Stimulated activated naive CD8-positive, alpha-beta T cell treated with anti-CD3 and anti-CD28 coated beads, Interleukin-15, amount 100 ng/mL, for 72 hours (primary cell): ENCODE measurements around the gene SIX2.
"Not testable (repeated sequence)": the region's sequence is repeated elsewhere in the genome, so short reads cannot be mapped to it uniquely, and the experiment has no call there.

Experiments used
- ATAC-seq: fragments of 150-1000 bp; cut with Tn5 transposase; 2 replicates; pipeline ENCODE4 v1.10.0; 2021; ENCODE audit warnings: mild to moderate bottlenecking, moderate library complexity
- DNase-seq, 2 donors: peaks; one replicate each; pipeline ENCODE4 v3.0.0; 2021 to 2022
- H3K27ac Mint-ChIP-seq, 2 donors: one replicate each; pipeline ENCODE4 v1.8.0; 2022; ENCODE audit warnings: mild to moderate bottlenecking in 2 of 2, mixed read lengths in 2 of 2, moderate library complexity in 2 of 2
- H3K27me3 Mint-ChIP-seq: one replicate; pipeline ENCODE4 v1.8.0; 2022; ENCODE audit warnings: mixed read lengths
- H3K4me1 Mint-ChIP-seq: one replicate; pipeline ENCODE4 v1.8.0; 2022; ENCODE audit warnings: mild to moderate bottlenecking, mixed read lengths
- H3K4me3 Mint-ChIP-seq, 2 donors: one replicate each; pipeline ENCODE4 v1.8.0; 2022; ENCODE audit warnings: mild to moderate bottlenecking in 2 of 2, mixed read lengths in 2 of 2, moderate library complexity in 1 of 2
- H3K9me3 Mint-ChIP-seq, 2 donors: one replicate each; pipeline ENCODE4 v1.8.0; 2022; ENCODE audit warnings: mixed read lengths in 2 of 2

Gene SIX2

GRCh38 chr2:45009303-45009927 is at the start of gene SIX2:
SIX2 (minus strand) TSS chr2:45009452; CDS start chr2:45009110, 342 bp downstream.
- Mint-ChIP-seq H3K4me1 (peaks cover 64% of the 10 kb centered on the region), H3K4me3 (peak within 1 kb of the TSS; percentile 89 to 90), H3K27me3 (peaks cover 98% of the 10 kb centered on the region), H3K9me3 (no peaks in the 10 kb centered on the region), H3K27ac (peak within 1 kb of the TSS in 1 of 2 donors; percentile 76)
- ATAC-seq (peak; percentile 27), DNase-seq (peak in 1 of 2 donors; percentile 24)

- Mint-ChIP-seq H3K4me3 (no peak overlapping the region), H3K9me3 (no peaks in the 10 kb centered on the region), H3K27me3 (peaks cover 7% of the 10 kb centered on the region), H3K4me1 (no peaks in the 10 kb centered on the region), H3K27ac (no peak overlapping the region)
- no peak for ATAC-seq
- no peak for DNase-seq
These were observed 45.9 kb upstream of the SIX2 start for GRCh38 chr2:45055162-45055605.

GRCh38 chr2:45053966-45054365 is 44.7 kb upstream of the SIX2 start:
- ATAC-seq: no peak
- no peak overlapping the region for H3K27ac Mint-ChIP-seq
- no peak for DNase-seq
- H3K4me3 Mint-ChIP-seq: no peak overlapping the region
- peaks cover 9% of the 10 kb centered on the region for H3K27me3 Mint-ChIP-seq
- H3K9me3 Mint-ChIP-seq: no peaks in the 10 kb centered on the region
- H3K4me1 Mint-ChIP-seq: no peaks in the 10 kb centered on the region

GRCh38 chr2:45052388-45052928 is 43.2 kb upstream of the SIX2 start:
- no peak overlapping the region for H3K4me3 Mint-ChIP-seq
- DNase-seq (no peak), ATAC-seq (no peak)
- H3K27me3 Mint-ChIP-seq: peaks cover 14% of the 10 kb centered on the region
- no peaks in the 10 kb centered on the region for H3K9me3 Mint-ChIP-seq
- H3K27ac Mint-ChIP-seq: no peak overlapping the region
- H3K4me1 Mint-ChIP-seq: no peaks in the 10 kb centered on the region

- Mint-ChIP-seq H3K9me3 (no peaks in the 10 kb centered on the region), H3K4me3 (no peak overlapping the region), H3K27me3 (peaks cover 20% of the 10 kb centered on the region), H3K4me1 (no peaks in the 10 kb centered on the region), H3K27ac (no peak overlapping the region)
- DNase-seq: no peak
- no peak for ATAC-seq
These were observed 40.5 kb upstream of the SIX2 start for GRCh38 chr2:45049569-45050336.

GRCh38 chr2:45047301-45047700 is 38.0 kb upstream of the SIX2 start:
- Mint-ChIP-seq H3K4me1 (no peaks in the 10 kb centered on the region), H3K27me3 (peaks cover 33% of the 10 kb centered on the region), H3K27ac (no peak overlapping the region), H3K9me3 (no peaks in the 10 kb centered on the region), H3K4me3 (no peak overlapping the region)
- ATAC-seq (no peak), DNase-seq (no peak)

GRCh38 chr2:45046786-45047185 is 37.5 kb upstream of the SIX2 start:
- no peaks in the 10 kb centered on the region for H3K9me3 Mint-ChIP-seq
- H3K4me1 Mint-ChIP-seq: no peaks in the 10 kb centered on the region
- DNase-seq (no peak), ATAC-seq (no peak)
- H3K27ac Mint-ChIP-seq: no peak overlapping the region
- peaks cover 35% of the 10 kb centered on the region for H3K27me3 Mint-ChIP-seq
- no peak overlapping the region for H3K4me3 Mint-ChIP-seq

- DNase-seq (no peak), ATAC-seq (no peak)
- Mint-ChIP-seq H3K4me3 (no peak overlapping the region), H3K9me3 (no peaks in the 10 kb centered on the region), H3K27ac (no peak overlapping the region), H3K27me3 (peaks cover 35% of the 10 kb centered on the region), H3K4me1 (no peaks in the 10 kb centered on the region)
These were observed 36.5 kb upstream of the SIX2 start for GRCh38 chr2:45045706-45046105.

- ATAC-seq: no peak
- no peak overlapping the region for H3K4me3 Mint-ChIP-seq
- no peak overlapping the region for H3K27ac Mint-ChIP-seq
- no peaks in the 10 kb centered on the region for H3K4me1 Mint-ChIP-seq
- DNase-seq: no peak
- no peaks in the 10 kb centered on the region for H3K9me3 Mint-ChIP-seq
- H3K27me3 Mint-ChIP-seq: peaks cover 35% of the 10 kb centered on the region
These were observed 35.7 kb upstream of the SIX2 start for GRCh38 chr2:45044916-45045315.

GRCh38 chr2:45043174-45043573 is 33.9 kb upstream of the SIX2 start:
- no peaks in the 10 kb centered on the region for H3K4me1 Mint-ChIP-seq
- H3K27ac Mint-ChIP-seq: no peak overlapping the region
- H3K9me3 Mint-ChIP-seq: no peaks in the 10 kb centered on the region
- H3K4me3 Mint-ChIP-seq: no peak overlapping the region
- H3K27me3 Mint-ChIP-seq: peaks cover 28% of the 10 kb centered on the region
- no peak for DNase-seq
- no peak for ATAC-seq

- Mint-ChIP-seq H3K27me3 (peaks cover 28% of the 10 kb centered on the region), H3K9me3 (no peaks in the 10 kb centered on the region), H3K4me3 (no peak overlapping the region), H3K4me1 (no peaks in the 10 kb centered on the region), H3K27ac (no peak overlapping the region)
- no peak for DNase-seq
- no peak for ATAC-seq
These were observed 33.1 kb upstream of the SIX2 start for GRCh38 chr2:45042401-45042800.

GRCh38 chr2:45040786-45041185 is 31.5 kb upstream of the SIX2 start:
- Mint-ChIP-seq H3K9me3 (no peaks in the 10 kb centered on the region), H3K4me1 (no peaks in the 10 kb centered on the region), H3K4me3 (no peak overlapping the region), H3K27me3 (peaks cover 28% of the 10 kb centered on the region), H3K27ac (no peak overlapping the region)
- DNase-seq (no peak), ATAC-seq (no peak)

GRCh38 chr2:45039804-45040203 is 30.6 kb upstream of the SIX2 start:
- H3K4me3 Mint-ChIP-seq, H3K4me1 Mint-ChIP-seq, DNase-seq, H3K27ac Mint-ChIP-seq, H3K9me3 Mint-ChIP-seq, ATAC-seq: not testable (repeated sequence)
- peaks cover 23% of the 10 kb centered on the region for H3K27me3 Mint-ChIP-seq

- H3K4me1 Mint-ChIP-seq, DNase-seq, ATAC-seq, H3K9me3 Mint-ChIP-seq, H3K4me3 Mint-ChIP-seq, H3K27ac Mint-ChIP-seq: not testable (repeated sequence)
- peaks cover 15% of the 10 kb centered on the region for H3K27me3 Mint-ChIP-seq
These were observed 29.6 kb upstream of the SIX2 start for GRCh38 chr2:45038861-45039260.

- Mint-ChIP-seq H3K27me3 (peaks cover 17% of the 10 kb centered on the region), H3K4me1 (no peaks in the 10 kb centered on the region)
These were observed 24.1 kb upstream of the SIX2 start for GRCh38 chr2:45033302-45033701.

GRCh38 chr2:45031028-45031427 is 21.8 kb upstream of the SIX2 start:
- Mint-ChIP-seq H3K9me3 (no peaks in the 10 kb centered on the region), H3K27ac (no peak overlapping the region), H3K27me3 (peaks cover 25% of the 10 kb centered on the region), H3K4me1 (no peaks in the 10 kb centered on the region), H3K4me3 (no peak overlapping the region)
- ATAC-seq: no peak
- no peak for DNase-seq

More at GRCh38 chr2:45033302-45033701, 24.1 kb upstream of the SIX2 start:
- H3K9me3 Mint-ChIP-seq: no peaks in the 10 kb centered on the region
- H3K27ac Mint-ChIP-seq: no peak overlapping the region
- no peak for DNase-seq
- no peak for ATAC-seq
- H3K4me3 Mint-ChIP-seq: no peak overlapping the region
